Activated T-helper 1 cell treated with Interleukin-2 at 50 U/mL for 16 hours (primary cell): Measurements from ENCODE around the gene FAM222B.
A peak's percentile ranks its signal among the peaks of the same experiment; 100 is the strongest.
"Not testable (repeated sequence)": the region's sequence is repeated elsewhere in the genome, so short reads cannot be mapped to it uniquely, and the experiment has no call there.

Experiments
- DNase-seq: peaks from one replicate; pipeline ENCODE4 v3.0.0-alpha.2; 2020; ENCODE audit warnings: low read depth

Gene FAM222B

GRCh38 chr17:28745786-28746411 lies 96.7 kb downstream of the FAM222B start:
- no peak for DNase-seq

- no peak for DNase-seq
Observed at GRCh38 chr17:28744972-28745785, 97.4 kb downstream of the FAM222B start.

GRCh38 chr17:28744104-28744971 lies 98.3 kb downstream of the FAM222B start:
- peak; percentile 45 for DNase-seq

- DNase-seq, result peak; percentile 66
Observed at GRCh38 chr17:28743243-28744103, 99.1 kb downstream of the FAM222B start, which contains the start of gene TRAF4. Gene TRAF4, plus strand, starts transcription at chr17:28744011. Its CDS starts 102 bp downstream, at chr17:28744113.

- DNase-seq, result no peak
Observed at GRCh38 chr17:28741358-28742349, 100.9 kb downstream of the FAM222B start.

GRCh38 chr17:28740406-28741357 lies 101.9 kb downstream of the FAM222B start:
- DNase-seq, result no peak

GRCh38 chr17:28738680-28739384 lies 103.8 kb downstream of the FAM222B start:
- no peak for DNase-seq

GRCh38 chr17:28737770-28738679 lies 104.6 kb downstream of the FAM222B start:
- no peak for DNase-seq

- no peak for DNase-seq
Observed at GRCh38 chr17:28737316-28737715, 105.3 kb downstream of the FAM222B start.

- DNase-seq, result not testable (repeated sequence)
Observed at GRCh38 chr17:28735913-28736769, 106.4 kb downstream of the FAM222B start.

GRCh38 chr17:28735242-28735722 lies 107.3 kb downstream of the FAM222B start:
- DNase-seq, result no peak

- DNase-seq, result no peak
Observed at GRCh38 chr17:28734712-28735241, 107.8 kb downstream of the FAM222B start.

GRCh38 chr17:28733346-28733745 lies 109.2 kb downstream of the FAM222B start:
- no peak for DNase-seq

- no peak for DNase-seq
Observed at GRCh38 chr17:28729950-28730330, 112.7 kb downstream of the FAM222B start.

GRCh38 chr17:28728364-28729200 lies 114.0 kb downstream of the FAM222B start, which contains the start of gene NEK8:
Gene NEK8, plus strand, starts transcription at chr17:28728788. Its CDS starts 26 bp downstream, at chr17:28728814.
- DNase-seq, result peak; percentile 92
